Spleen (tissue), 11 donors: ENCODE data around the gene SLC12A5. TPM values are rescaled to one million over a fixed set of nuclear protein-coding genes. Genes with fewer than 3 reads are reported as not detected.

Experiments used
- DNase-seq: peaks from one replicate; pipeline ENCODE4 v3.0.0-alpha.2; 2020
- H3K27ac ChIP-seq, 8 donors: fragments of 200-600 bp; sonication (generic) in 7 of 8; 1 replicate in 4 of 8; 2 replicates in 4 of 8; pipeline versions ENCODE4 v1.5.0 to v1.8.0; 2016 to 2021; ENCODE audit warnings: inconsistent platforms in 4 of 8, mild to moderate bottlenecking in 4 of 8, moderate library complexity in 1 of 8
- H3K27me3 ChIP-seq, 7 donors: fragments of 200-600 bp; sonication (generic) in 6 of 7; replicated peaks in 1 of 7; 1 replicate in 4 of 7; 2 replicates in 3 of 7; pipeline versions ENCODE4 v1.5.0 to v1.8.0; 2016 to 2021; ENCODE audit warnings: inconsistent platforms in 3 of 7, mild to moderate bottlenecking in 1 of 7
- H3K36me3 ChIP-seq, 6 donors: fragments of 200-600 bp; sonication (generic) in 5 of 6; 1 replicate in 4 of 6; 2 replicates in 2 of 6; pipeline versions ENCODE4 v1.5.0 to v1.8.0; 2016 to 2021; ENCODE audit warnings: inconsistent platforms in 2 of 6
- H3K4me1 ChIP-seq, 6 donors: fragments of 200-600 bp; sonication (generic) in 5 of 6; 1 replicate in 3 of 6; 2 replicates in 3 of 6; pipeline versions ENCODE4 v1.5.0 to v1.8.0; 2016 to 2021; ENCODE audit warnings: inconsistent platforms in 3 of 6
- H3K4me3 ChIP-seq, 8 donors: fragments of 200-600 bp; sonication (generic) in 7 of 8; 1 replicate in 4 of 8; 2 replicates in 4 of 8; pipeline versions ENCODE4 v1.5.0 to v1.8.0; 2016 to 2021; ENCODE audit warnings: inconsistent platforms in 4 of 8, mild to moderate bottlenecking in 4 of 8, moderate library complexity in 2 of 8
- H3K9me3 ChIP-seq, 8 donors: fragments of 200-600 bp; sonication (generic) in 7 of 8; 1 replicate in 4 of 8; 2 replicates in 4 of 8; pipeline versions ENCODE4 v1.5.0 to v1.8.0; 2016 to 2021; ENCODE audit warnings: inconsistent platforms in 4 of 8
- POLR2A ChIP-seq, 3 donors: fragments of 450-650 bp; IDR thresholded peaks; one replicate each; pipeline ENCODE4 v1.5.1; 2017; ENCODE audit warnings: antibody characterized with exemption in 3 of 3, mild to moderate bottlenecking in 1 of 3
- POLR2AphosphoS5 ChIP-seq, 3 donors: sonication (generic); formaldehyde crosslinking; IDR thresholded peaks; one replicate each; pipeline ENCODE4 v1.5.1; 2017; ENCODE audit warnings: antibody characterized with exemption in 3 of 3
- WGBS, 5 donors: extraction: QIAGEN DNeasy Blood & Tissue Kit in 3 of 5; methylation state at CpG; one replicate each; pipeline versions ENCODE4 v1.1.5 to v1.1.7; 2013 to 2018; 5-methylcytosine and 5-hydroxymethylcytosine counted together
- intact Hi-C: fragments of 100-400 bp; cut with DNase I; formaldehyde crosslinking; loops from one replicate; pipeline ENCODE4 v1.15.0; 2023; ENCODE audit warnings: low total_unique reads
- polyA plus RNA-seq, 3 donors: library from polyadenylated mRNA; stranded (reverse); fragments of 200-250 nt; gene quantifications; one replicate each; pipeline ENCODE4 v1.2.1, GENCODE V29; 2013
- total RNA-seq, 7 donors: library from RNA; depleted of rRNA in 3 of 7; stranded (reverse); fragments of >200 nt in 3 of 7; fragmentation: NEBNext Ultra II Directional in 4 of 7; extraction: Animal tissue kit (Norgen Biotek cat#: 25700) in 4 of 7; gene quantifications; one replicate each; pipeline versions ENCODE4 v1.1.0 to v1.2.1, GENCODE V29; 2016 to 2021
- TF ChIP-seq, protein P1 (sequence below), 11 experiments: fragments of 200-600 bp in 7 of 11; fragments of 450-650 bp in 4 of 11; sonication (generic) in 4 of 11; IDR thresholded peaks in 8 of 11; conservative IDR thresholded peaks in 3 of 11; 1 replicate in 7 of 11; 2 replicates in 4 of 11; pipeline versions ENCODE4 v1.4.0 to v1.8.0; 2016 to 2021; ENCODE audit warnings: antibody characterized with exemption in 11 of 11, inconsistent platforms in 4 of 11, mild to moderate bottlenecking in 1 of 11
- donor health status: healthy with polysubstance abuse.
- donor health status: DM: no; HTN: no; CAD: no; lungs with moderate emphysema.
- donor health status: DM: no; HTN: no; CAD: no.
- donor health status: Bipolar disorder and iron deficiency.
- donor health status: healthy.
- donor health status: DM: no; HTN: no; CAD: no.
- donor health status: DM: yes; HTN: yes; CAD: no.

Gene SLC12A5
- total and polyA plus RNA-seq, 10 donors: 0.20 to 8.7 (median 2.7) TPM

DNA sequence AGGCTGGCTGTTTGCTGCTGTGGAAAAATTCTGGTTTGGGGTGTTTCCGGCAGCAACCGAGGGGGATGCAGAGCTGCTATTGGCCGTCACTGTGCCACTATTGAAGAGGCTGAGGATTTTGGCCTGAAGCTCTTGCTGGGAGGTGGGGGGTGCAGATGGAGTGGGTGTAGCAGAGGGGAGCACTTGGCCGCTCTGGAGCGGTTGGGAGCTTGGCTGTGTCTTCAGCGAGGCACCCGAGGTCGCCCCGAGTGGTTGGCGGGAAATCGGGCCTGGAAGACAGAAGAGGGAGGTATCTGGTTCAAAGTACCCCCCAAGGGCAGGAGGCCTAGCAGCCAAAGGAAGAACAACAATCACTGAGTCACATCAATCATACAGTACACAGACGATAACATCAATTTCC, 33.6 kb downstream of the SLC12A5 start:
- DNase-seq: no peak
- H3K27me3 ChIP-seq: peaks cover 0 to 19% (median 12%) of the 10 kb centered on the region in 7 donors
- peaks cover 34 to 86% (median 64%) of the 10 kb centered on the region in 6 donors for H3K36me3 ChIP-seq
- no peak overlapping the region for H3K27ac ChIP-seq
- no peaks in the 10 kb centered on the region for H3K9me3 ChIP-seq
- no peak overlapping the region for H3K4me3 ChIP-seq
- intact Hi-C loops: no loop called here
- H3K4me1 ChIP-seq: peaks cover 33 to 54% (median 46%) of the 10 kb centered on the region in 6 donors
- TF ChIP-seq, protein P1, sequence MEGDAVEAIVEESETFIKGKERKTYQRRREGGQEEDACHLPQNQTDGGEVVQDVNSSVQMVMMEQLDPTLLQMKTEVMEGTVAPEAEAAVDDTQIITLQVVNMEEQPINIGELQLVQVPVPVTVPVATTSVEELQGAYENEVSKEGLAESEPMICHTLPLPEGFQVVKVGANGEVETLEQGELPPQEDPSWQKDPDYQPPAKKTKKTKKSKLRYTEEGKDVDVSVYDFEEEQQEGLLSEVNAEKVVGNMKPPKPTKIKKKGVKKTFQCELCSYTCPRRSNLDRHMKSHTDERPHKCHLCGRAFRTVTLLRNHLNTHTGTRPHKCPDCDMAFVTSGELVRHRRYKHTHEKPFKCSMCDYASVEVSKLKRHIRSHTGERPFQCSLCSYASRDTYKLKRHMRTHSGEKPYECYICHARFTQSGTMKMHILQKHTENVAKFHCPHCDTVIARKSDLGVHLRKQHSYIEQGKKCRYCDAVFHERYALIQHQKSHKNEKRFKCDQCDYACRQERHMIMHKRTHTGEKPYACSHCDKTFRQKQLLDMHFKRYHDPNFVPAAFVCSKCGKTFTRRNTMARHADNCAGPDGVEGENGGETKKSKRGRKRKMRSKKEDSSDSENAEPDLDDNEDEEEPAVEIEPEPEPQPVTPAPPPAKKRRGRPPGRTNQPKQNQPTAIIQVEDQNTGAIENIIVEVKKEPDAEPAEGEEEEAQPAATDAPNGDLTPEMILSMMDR (IDR thresholded peaks at IDR 0.05 in 8 of 11, conservative IDR thresholded peaks at IDR 0.05 in 3 of 11): no peak
- TF ChIP-seq POLR2AphosphoS5 (IDR thresholded peaks at IDR 0.05): peak in 1 of 3 donors; percentile 15
- 88 to 94% (median 91%) methylated on average over 12 of the region's 12 CpGs for WGBS, 5 donors

DNA sequence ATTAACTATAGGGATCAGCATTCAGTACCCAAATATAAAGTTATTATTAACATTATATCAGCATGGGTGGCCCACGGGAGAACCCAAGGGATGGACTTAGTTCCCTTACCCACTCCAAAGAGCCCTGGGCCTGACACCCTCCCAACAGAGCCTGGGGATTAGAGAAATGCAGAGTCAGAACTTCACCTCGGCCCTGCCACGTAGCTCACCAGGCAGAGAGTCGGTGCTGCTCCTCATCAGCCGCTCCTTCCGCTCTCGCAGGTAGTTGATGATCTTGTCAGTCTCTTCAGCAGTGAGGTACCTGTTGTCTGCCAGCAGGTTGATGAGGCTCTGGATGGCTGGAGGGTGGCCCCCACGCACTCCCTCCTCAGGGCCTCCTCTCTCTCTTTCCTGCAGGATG, 34.1 kb downstream of the SLC12A5 start:
- H3K4me3 ChIP-seq: no peak overlapping the region
- 92 to 97% (median 94%) methylated on average over 8 of the region's 8 CpGs for WGBS, 5 donors
- no peak overlapping the region for H3K27ac ChIP-seq
- peaks cover 30 to 49% (median 41%) of the 10 kb centered on the region in 6 donors for H3K4me1 ChIP-seq
- TF ChIP-seq POLR2A (IDR thresholded peaks at IDR 0.05): no peak
- TF ChIP-seq, protein P1 (IDR thresholded peaks at IDR 0.05 in 8 of 11, conservative IDR thresholded peaks at IDR 0.05 in 3 of 11): no peak
- peak in 2 of 3 donors; percentile 9 to 10 for TF ChIP-seq POLR2AphosphoS5 (IDR thresholded peaks at IDR 0.05)
- no peak for DNase-seq
- peaks cover 0 to 13% (median 7%) of the 10 kb centered on the region in 7 donors for H3K27me3 ChIP-seq
- H3K9me3 ChIP-seq: no peaks in the 10 kb centered on the region
- intact Hi-C loops: no loop called here
- peaks cover 34 to 91% (median 70%) of the 10 kb centered on the region in 6 donors for H3K36me3 ChIP-seq

DNA sequence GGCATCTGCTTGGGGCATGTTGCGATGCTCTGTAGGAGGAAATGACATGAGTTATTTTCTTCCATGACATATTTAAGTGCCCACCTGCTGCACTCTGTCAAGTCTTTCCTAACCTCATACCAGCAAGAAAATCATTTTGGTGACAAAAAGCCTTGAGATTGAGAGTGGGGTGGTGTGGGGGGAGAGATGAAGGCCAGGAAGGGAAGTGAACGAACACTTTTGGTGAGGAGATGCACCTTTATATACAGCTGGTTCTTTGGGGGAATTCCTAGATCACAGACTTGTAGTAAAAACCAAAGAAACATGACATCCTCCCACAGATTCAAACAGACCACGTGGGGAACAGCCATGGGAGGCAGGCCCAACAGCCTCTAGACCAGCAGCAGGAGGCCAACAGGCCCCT, 34.6 kb downstream of the SLC12A5 start:
- Histone ChIP-seq H3K27me3 (peaks cover 0 to 8% (median 2%) of the 10 kb centered on the region in 7 donors), H3K9me3 (no peaks in the 10 kb centered on the region), H3K4me1 (peaks cover 25 to 44% (median 36%) of the 10 kb centered on the region in 6 donors), H3K27ac (no peak overlapping the region), H3K36me3 (peaks cover 34 to 96% (median 75%) of the 10 kb centered on the region in 6 donors), H3K4me3 (no peak overlapping the region)
- 61 to 73% (median 70%) methylated on average over 3 of the region's 3 CpGs for WGBS, 5 donors
- intact Hi-C loops: no loop called here
- no peak for DNase-seq
- no peak for TF ChIP-seq POLR2A (IDR thresholded peaks at IDR 0.05)
- TF ChIP-seq POLR2AphosphoS5 (IDR thresholded peaks at IDR 0.05): no peak
- TF ChIP-seq, protein P1 (IDR thresholded peaks at IDR 0.05 in 8 of 11, conservative IDR thresholded peaks at IDR 0.05 in 3 of 11): no peak

DNA sequence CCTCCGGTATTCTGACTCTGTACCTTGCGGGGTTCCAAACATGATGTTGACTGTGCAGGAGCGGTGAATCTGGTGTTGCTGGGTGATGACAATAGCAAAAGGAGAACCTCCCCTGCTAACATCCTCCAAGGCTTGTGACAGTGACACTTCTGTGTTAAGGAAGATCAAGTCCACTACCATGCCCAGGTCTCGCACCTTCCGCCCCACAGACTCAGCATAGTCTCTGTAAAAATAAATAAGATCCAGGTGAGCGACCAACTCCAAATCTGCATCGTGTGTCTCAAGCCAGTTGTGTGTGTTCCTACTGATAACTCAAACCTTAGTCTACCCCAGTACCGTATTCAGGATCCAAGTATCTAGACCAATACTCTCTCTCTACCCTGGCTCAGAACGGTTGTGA, 36.0 kb downstream of the SLC12A5 start:
- WGBS, 5 donors: 93 to 99% (median 98%) methylated on average over 9 of the region's 9 CpGs
- H3K4me3 ChIP-seq: no peak overlapping the region
- intact Hi-C loops: no loop called here
- TF ChIP-seq POLR2AphosphoS5 (IDR thresholded peaks at IDR 0.05): no peak
- TF ChIP-seq POLR2A (IDR thresholded peaks at IDR 0.05): no peak
- TF ChIP-seq, protein P1 (IDR thresholded peaks at IDR 0.05 in 8 of 11, conservative IDR thresholded peaks at IDR 0.05 in 3 of 11): no peak
- H3K4me1 ChIP-seq: peaks cover 17 to 30% (median 23%) of the 10 kb centered on the region in 6 donors
- DNase-seq: no peak
- H3K9me3 ChIP-seq: no peaks in the 10 kb centered on the region
- H3K36me3 ChIP-seq: peaks cover 37 to 100% (median 86%) of the 10 kb centered on the region in 6 donors
- no peaks in the 10 kb centered on the region for H3K27me3 ChIP-seq
- no peak overlapping the region for H3K27ac ChIP-seq
